KOPT-K1 (cell line): ENCODE results near the gene KLHDC4.
"Not testable (repeated sequence)": the region's sequence is repeated elsewhere in the genome, so short reads cannot be mapped to it uniquely, and the experiment has no call there.

Experiments used
- H3K27ac ChIP-seq: fragments of 200-600 bp; sonication (generic); 2 replicates; pipeline ENCODE4 v1.5.1; 2016; ENCODE audit warnings: antibody characterized with exemption, mild to moderate bottlenecking, low read depth, low read length; ENCODE audit not compliant: poor library complexity, severe bottlenecking
- H3K36me3 ChIP-seq: fragments of 200-600 bp; sonication (generic); 2 replicates; pipeline ENCODE4 v1.5.1; 2017; ENCODE audit warnings: antibody characterized with exemption, mild to moderate bottlenecking, low read length, moderate library complexity; ENCODE audit not compliant: insufficient read depth
- H3K9me3 ChIP-seq: fragments of 200-600 bp; sonication (generic); 2 replicates; pipeline ENCODE4 v1.5.1; 2017; ENCODE audit warnings: antibody characterized with exemption, low read length, mild to moderate bottlenecking; ENCODE audit not compliant: insufficient read depth, poor library complexity, severe bottlenecking

Gene KLHDC4

GRCh38 chr16:87684711-87685404 is 80.9 kb downstream of the KLHDC4 start:
- H3K9me3 ChIP-seq: no peaks in the 10 kb centered on the region
- no peak overlapping the region for H3K27ac ChIP-seq
- H3K36me3 ChIP-seq: no peaks in the 10 kb centered on the region

GRCh38 chr16:87684106-87684677 is 81.6 kb downstream of the KLHDC4 start:
- Histone ChIP-seq H3K36me3 (no peaks in the 10 kb centered on the region), H3K9me3 (no peaks in the 10 kb centered on the region)

GRCh38 chr16:87682852-87683399 is 82.9 kb downstream of the KLHDC4 start:
- Histone ChIP-seq H3K36me3 (no peaks in the 10 kb centered on the region), H3K9me3 (no peaks in the 10 kb centered on the region), H3K27ac (no peak overlapping the region)

More at GRCh38 chr16:87684106-87684677, 81.6 kb downstream of the KLHDC4 start:
- no peak overlapping the region for H3K27ac ChIP-seq

- no peak overlapping the region for H3K27ac ChIP-seq
- no peaks in the 10 kb centered on the region for H3K36me3 ChIP-seq
- H3K9me3 ChIP-seq: no peaks in the 10 kb centered on the region
These were observed 83.7 kb downstream of the KLHDC4 start for GRCh38 chr16:87681981-87682570.

GRCh38 chr16:87681051-87681602 is 84.7 kb downstream of the KLHDC4 start:
- H3K27ac ChIP-seq, H3K36me3 ChIP-seq, H3K9me3 ChIP-seq: not testable (repeated sequence)

- Histone ChIP-seq H3K27ac (no peak overlapping the region), H3K9me3 (no peaks in the 10 kb centered on the region), H3K36me3 (no peaks in the 10 kb centered on the region)
These were observed 85.5 kb downstream of the KLHDC4 start for GRCh38 chr16:87680272-87680644.

GRCh38 chr16:87679593-87680271 is 86.1 kb downstream of the KLHDC4 start:
- Histone ChIP-seq H3K27ac (no peak overlapping the region), H3K9me3 (no peaks in the 10 kb centered on the region), H3K36me3 (no peaks in the 10 kb centered on the region)

- H3K27ac ChIP-seq: no peak overlapping the region
These were observed 87.2 kb downstream of the KLHDC4 start for GRCh38 chr16:87678618-87679017.

GRCh38 chr16:87677830-87678229 is 88.0 kb downstream of the KLHDC4 start:
- Histone ChIP-seq H3K9me3 (no peaks in the 10 kb centered on the region), H3K36me3 (no peaks in the 10 kb centered on the region), H3K27ac (no peak overlapping the region)

More at GRCh38 chr16:87678618-87679017, 87.2 kb downstream of the KLHDC4 start:
- no peaks in the 10 kb centered on the region for H3K9me3 ChIP-seq
- no peaks in the 10 kb centered on the region for H3K36me3 ChIP-seq

GRCh38 chr16:87675111-87675719 is 90.6 kb downstream of the KLHDC4 start:
- Histone ChIP-seq H3K36me3 (no peaks in the 10 kb centered on the region), H3K9me3 (no peaks in the 10 kb centered on the region), H3K27ac (no peak overlapping the region)

- no peaks in the 10 kb centered on the region for H3K36me3 ChIP-seq
These were observed 91.4 kb downstream of the KLHDC4 start for GRCh38 chr16:87674419-87674818.

GRCh38 chr16:87671715-87672270 is 94.0 kb downstream of the KLHDC4 start:
- no peaks in the 10 kb centered on the region for H3K9me3 ChIP-seq
- H3K27ac ChIP-seq: no peak overlapping the region
- H3K36me3 ChIP-seq: no peaks in the 10 kb centered on the region

More at GRCh38 chr16:87674419-87674818, 91.4 kb downstream of the KLHDC4 start:
- Histone ChIP-seq H3K27ac (no peak overlapping the region), H3K9me3 (no peaks in the 10 kb centered on the region)

GRCh38 chr16:87671221-87671620 is 94.6 kb downstream of the KLHDC4 start:
- no peak overlapping the region for H3K27ac ChIP-seq
- no peaks in the 10 kb centered on the region for H3K9me3 ChIP-seq
- H3K36me3 ChIP-seq: no peaks in the 10 kb centered on the region

- H3K27ac ChIP-seq: no peak overlapping the region
- no peaks in the 10 kb centered on the region for H3K36me3 ChIP-seq
- no peaks in the 10 kb centered on the region for H3K9me3 ChIP-seq
These were observed 96.1 kb downstream of the KLHDC4 start for GRCh38 chr16:87669672-87670071.
